Kidney (tissue), 14 donors: Measurements from ENCODE around the gene DNAJC18. TPM values are rescaled to one million over a fixed set of nuclear protein-coding genes. Genes with fewer than 3 reads are reported as not detected.

Experiments
- DNase-seq, 5 donors: peaks; one replicate each; pipeline ENCODE4 v3.0.0-alpha.2; 2013 to 2020
- FAIRE-seq: peaks from 2 replicates; lab custom pipeline; 2012; peaks lifted over from hg19 to GRCh38; lab: Jason Lieb, UNC
- H3K27ac ChIP-seq, 2 donors: one replicate each; pipeline ENCODE4 v1.7.0; 2013; ENCODE audit warnings: low read depth in 2 of 2, low read length in 2 of 2, inconsistent platforms in 1 of 2
- H3K27me3 ChIP-seq: one replicate; pipeline ENCODE4 v1.7.1; 2013; ENCODE audit warnings: low read length, inconsistent platforms; ENCODE audit not compliant: control insufficient read depth, insufficient read depth
- H3K36me3 ChIP-seq, 3 donors: one replicate each; pipeline versions ENCODE4 v1.7.0 to v1.7.1; 2013; ENCODE audit warnings: low read length in 3 of 3, control low read depth in 1 of 3, inconsistent platforms in 1 of 3; ENCODE audit not compliant: insufficient read depth in 3 of 3, control insufficient read depth in 2 of 3
- H3K4me1 ChIP-seq, 3 donors: one replicate each; pipeline versions ENCODE4 v1.7.0 to v1.7.1; 2013; ENCODE audit warnings: low read length in 3 of 3, inconsistent platforms in 1 of 3, low read depth in 1 of 3; ENCODE audit not compliant: control insufficient read depth in 2 of 3, insufficient read depth in 2 of 3
- H3K4me3 ChIP-seq, 3 donors: one replicate each; pipeline versions ENCODE4 v1.7.0 to v1.8.1; 2013; ENCODE audit warnings: low read length in 3 of 3, control low read depth in 1 of 3, inconsistent platforms in 1 of 3
- H3K9ac ChIP-seq, 3 donors: one replicate each; pipeline versions ENCODE4 v1.7.0 to v1.7.1; 2013; ENCODE audit warnings: low read length in 3 of 3, control low read depth in 1 of 3, inconsistent platforms in 1 of 3
- H3K9me3 ChIP-seq, 3 donors: one replicate each; pipeline versions ENCODE4 v1.7.0 to v1.7.1; 2013; ENCODE audit warnings: low read length in 3 of 3, control low read depth in 1 of 3, inconsistent platforms in 1 of 3; ENCODE audit not compliant: control insufficient read depth in 2 of 3, insufficient read depth in 1 of 3
- intact Hi-C: fragments of 100-400 bp; cut with DNase I; formaldehyde crosslinking; loops from one replicate; pipeline ENCODE4 v1.11.1; 2022
- polyA plus RNA-seq: library from polyadenylated mRNA; stranded (reverse); fragments of 350-450 nt; fragmentation: Illumina TruSeq; extraction: RNeasy Lipid Tissue Mini Kit (QIAGEN cat#74804); gene quantifications from one replicate; pipeline ENCODE4 v1.2.3, GENCODE V29; 2014; ENCODE audit warnings: low read depth, low replicate concordance; ENCODE audit not compliant: insufficient read depth
- total RNA-seq: library from RNA; stranded (reverse); fragmentation: NEBNext Ultra II Directional; extraction: Animal tissue kit (Norgen Biotek cat#: 25700); gene quantifications from one replicate; pipeline ENCODE4 v1.2.1, GENCODE V29; 2021
- TF ChIP-seq, protein P1 (sequence below): IDR thresholded peaks from 3 replicates; pipeline ENCODE4 v1.5.1; 2012; ENCODE audit warnings: mild to moderate bottlenecking, moderate library complexity, borderline replicate concordance; ENCODE audit not compliant: insufficient read depth; ENCODE audit errors: extremely low read depth
- donor health status: control.
- donor health status: control.
- donor health status: control.
- donor health status: control.
- donor health status: control.
- donor health status: DM: yes; HTN: yes; CAD: no.
- donor health status: Normal renal cell carcinoma (clear cell type).

DNAJC18 gene
- total and polyA plus RNA-seq, 2 donors from 2014 or later, result 3.9 to 13.7 TPM

DNA sequence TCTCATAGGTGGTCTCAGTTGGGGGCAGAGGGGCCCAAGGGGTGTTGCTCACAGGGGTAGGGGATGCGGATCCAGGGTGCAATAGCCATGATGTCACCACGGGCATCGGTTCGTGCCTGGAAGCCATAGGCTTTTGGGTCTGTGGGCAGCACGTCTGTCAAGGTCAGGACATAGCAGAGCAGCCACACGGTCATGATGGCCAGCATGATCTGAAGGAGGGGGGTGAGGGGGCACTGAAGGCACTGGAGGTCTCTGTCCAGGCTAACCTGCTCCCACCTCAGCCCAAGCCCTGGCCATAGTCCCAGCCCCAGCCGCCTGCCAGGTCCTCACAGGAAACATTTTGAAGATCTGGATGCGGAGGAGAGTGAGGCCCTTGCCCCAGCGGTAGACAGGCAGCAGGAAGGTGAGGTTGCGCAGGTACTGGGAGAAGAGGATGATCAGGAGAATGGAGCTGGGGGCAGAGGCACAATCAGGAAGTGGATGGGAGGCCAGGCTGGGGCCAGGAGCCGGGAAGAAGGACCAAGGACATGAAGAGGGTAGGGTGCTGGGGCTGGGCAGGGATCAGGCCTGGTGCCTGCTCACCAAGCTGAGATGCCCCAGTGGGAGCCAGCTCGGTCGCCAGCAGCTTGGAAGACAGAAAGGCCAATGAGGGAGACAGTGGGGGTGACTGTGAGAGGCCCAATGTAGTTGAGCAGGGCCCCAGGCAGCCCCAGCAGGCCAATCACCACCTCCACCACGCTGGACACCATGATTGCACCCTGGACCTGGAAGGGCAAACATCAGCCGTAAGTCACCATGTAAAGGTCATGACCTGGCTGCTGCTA is 59.5 kb downstream of the DNAJC18 start:
- no peak overlapping the region for H3K9ac ChIP-seq
- FAIRE-seq, result no peak
- H3K4me1 ChIP-seq, result peaks cover 0 to 18% (median 16%) of the 10 kb centered on the region in 3 donors
- H3K9me3 ChIP-seq, result no peaks in the 10 kb centered on the region
- H3K27me3 ChIP-seq, result no peaks in the 10 kb centered on the region
- no peak for DNase-seq
- H3K36me3 ChIP-seq, result peaks cover 0 to 17% (median 0%) of the 10 kb centered on the region in 3 donors
- intact Hi-C loops, result no loop called here
- TF ChIP-seq, protein P1, sequence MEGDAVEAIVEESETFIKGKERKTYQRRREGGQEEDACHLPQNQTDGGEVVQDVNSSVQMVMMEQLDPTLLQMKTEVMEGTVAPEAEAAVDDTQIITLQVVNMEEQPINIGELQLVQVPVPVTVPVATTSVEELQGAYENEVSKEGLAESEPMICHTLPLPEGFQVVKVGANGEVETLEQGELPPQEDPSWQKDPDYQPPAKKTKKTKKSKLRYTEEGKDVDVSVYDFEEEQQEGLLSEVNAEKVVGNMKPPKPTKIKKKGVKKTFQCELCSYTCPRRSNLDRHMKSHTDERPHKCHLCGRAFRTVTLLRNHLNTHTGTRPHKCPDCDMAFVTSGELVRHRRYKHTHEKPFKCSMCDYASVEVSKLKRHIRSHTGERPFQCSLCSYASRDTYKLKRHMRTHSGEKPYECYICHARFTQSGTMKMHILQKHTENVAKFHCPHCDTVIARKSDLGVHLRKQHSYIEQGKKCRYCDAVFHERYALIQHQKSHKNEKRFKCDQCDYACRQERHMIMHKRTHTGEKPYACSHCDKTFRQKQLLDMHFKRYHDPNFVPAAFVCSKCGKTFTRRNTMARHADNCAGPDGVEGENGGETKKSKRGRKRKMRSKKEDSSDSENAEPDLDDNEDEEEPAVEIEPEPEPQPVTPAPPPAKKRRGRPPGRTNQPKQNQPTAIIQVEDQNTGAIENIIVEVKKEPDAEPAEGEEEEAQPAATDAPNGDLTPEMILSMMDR, result no peak
- no peak overlapping the region for H3K27ac ChIP-seq
- H3K4me3 ChIP-seq, result peak overlapping the region in 1 of 3 donors; percentile 37

DNA sequence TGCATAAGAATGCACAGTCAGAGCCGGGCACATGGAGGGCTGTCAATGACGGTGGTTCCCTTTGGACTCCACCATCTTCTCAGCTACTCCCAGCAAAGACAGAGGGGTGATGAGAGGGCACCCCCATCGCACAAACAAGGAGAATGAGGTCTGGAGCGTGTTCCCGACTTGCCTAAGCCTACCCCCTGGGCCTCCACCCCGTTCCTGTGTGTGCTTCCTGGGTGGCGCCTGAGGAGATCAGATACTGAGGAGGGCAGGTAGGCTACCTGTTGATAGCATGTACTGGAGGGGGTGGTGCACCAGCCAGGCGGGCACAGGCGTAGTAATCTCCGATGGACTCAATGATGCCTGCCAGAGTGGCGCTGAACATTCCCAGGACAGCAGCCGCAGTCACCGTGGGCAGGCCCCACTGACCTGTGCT is 60.4 kb downstream of the DNAJC18 start:
- no peak for FAIRE-seq
- H3K36me3 ChIP-seq, result peaks cover 0 to 17% (median 0%) of the 10 kb centered on the region in 3 donors
- H3K4me3 ChIP-seq, result no peak overlapping the region
- H3K9ac ChIP-seq, result no peak overlapping the region
- H3K9me3 ChIP-seq, result no peaks in the 10 kb centered on the region
- no peaks in the 10 kb centered on the region for H3K27me3 ChIP-seq
- intact Hi-C loops, result no loop called here
- peaks cover 0 to 12% (median 9%) of the 10 kb centered on the region in 3 donors for H3K4me1 ChIP-seq
- no peak overlapping the region for H3K27ac ChIP-seq
- TF ChIP-seq, protein P1, result no peak
- DNase-seq, result no peak

DNA sequence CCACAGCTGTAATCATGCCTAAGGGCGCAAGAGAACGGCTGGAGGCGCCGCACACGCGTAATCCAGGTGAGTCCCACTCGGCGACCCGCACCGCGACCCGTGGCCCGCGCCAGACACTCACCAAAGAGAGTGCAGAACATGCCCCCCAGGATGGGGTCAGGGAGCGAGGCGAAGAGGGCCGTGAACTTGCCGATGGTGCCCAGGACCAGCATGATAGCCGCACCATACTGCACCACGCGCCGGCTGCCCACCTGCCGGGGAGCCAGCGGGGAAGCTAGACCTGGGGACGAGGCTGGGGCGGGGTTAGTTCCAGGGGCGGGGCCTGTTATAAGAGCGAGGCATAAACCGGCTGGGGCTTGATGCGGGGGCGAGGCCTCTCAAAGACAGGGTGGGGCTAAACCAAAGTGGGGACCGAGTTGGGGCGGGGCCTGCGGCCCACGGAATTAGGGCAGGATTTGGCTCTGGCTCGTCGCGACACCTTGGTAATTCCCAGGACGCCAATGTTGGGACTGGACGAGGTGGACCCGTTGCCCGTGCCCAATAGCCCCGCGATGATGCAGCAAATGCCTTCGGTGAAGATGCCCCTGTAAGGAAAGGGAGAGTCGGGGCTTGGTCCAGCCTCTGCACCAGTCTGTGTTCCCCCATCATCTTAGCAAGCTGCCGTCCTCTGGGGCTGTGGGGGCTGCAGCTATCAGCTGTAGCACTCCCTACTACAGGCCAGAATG is 61.1 kb downstream of the DNAJC18 start:
- DNase-seq, result peak in 3 of 5 donors; percentile 31 to 73 (median 59)
- intact Hi-C loops, result no loop called here
- no peaks in the 10 kb centered on the region for H3K27me3 ChIP-seq
- H3K4me3 ChIP-seq, result no peak overlapping the region
- no peaks in the 10 kb centered on the region for H3K9me3 ChIP-seq
- FAIRE-seq, result no peak
- H3K27ac ChIP-seq, result no peak overlapping the region
- H3K4me1 ChIP-seq, result peaks cover 0 to 5% (median 2%) of the 10 kb centered on the region in 3 donors
- peaks cover 0 to 17% (median 2%) of the 10 kb centered on the region in 3 donors for H3K36me3 ChIP-seq
- H3K9ac ChIP-seq, result no peak overlapping the region
- TF ChIP-seq, protein P1, result no peak
